Measurements from ENCODE around the gene PUS1.

DNA sequence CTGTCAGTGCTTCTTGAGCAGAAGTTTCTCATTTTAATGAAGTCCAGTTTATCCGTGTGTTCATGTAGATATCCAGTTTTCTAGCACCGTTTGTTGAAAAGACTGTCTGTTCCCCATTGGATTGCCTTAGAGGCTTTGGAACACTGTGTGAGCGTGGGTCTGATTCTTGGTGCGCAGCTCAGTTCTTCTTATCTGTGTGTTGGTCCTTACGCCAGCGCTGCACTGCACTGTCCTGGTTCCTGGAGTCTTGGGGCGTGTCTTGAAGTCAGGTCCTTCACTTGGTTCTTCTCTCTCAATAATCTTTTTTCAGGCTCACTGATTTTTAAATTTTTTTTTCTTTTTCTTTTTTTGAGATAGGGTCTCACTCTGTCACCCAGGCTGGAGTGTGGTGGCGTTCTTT is 46.2 kb downstream of the PUS1 start:
- TF ChIP-seq FOXA1 (IDR thresholded peaks at IDR 0.05) (no peak), ELF4 (IDR thresholded peaks at IDR 0.05) (no peak), ARNT (IDR thresholded peaks at IDR 0.05) (no peak), FOXK2 (IDR thresholded peaks at IDR 0.05) (no peak), NFRKB (IDR thresholded peaks at IDR 0.05) (no peak), HDGF (IDR thresholded peaks at IDR 0.05; ENCODE audit: borderline replicate concordance) (no peak)

Measured in HEK293T (cell line).